BJ (cell line): ENCODE results near the gene EID3. TPM values are rescaled to one million over a fixed set of nuclear protein-coding genes. Genes with fewer than 3 reads are reported as not detected.

Source experiments
- CTCF ChIA-PET: fragments of 350-600 bp; formaldehyde crosslinking; extraction: SDS; loops from one replicate; lab custom pipeline; 2021; ENCODE audit warnings: antibody characterized with exemption, inconsistent platforms; lab: Yijun Ruan, JAX
- POLR2A ChIA-PET: fragments of 300-600 bp; sonication (Branson Sonifier 250); formaldehyde crosslinking; extraction: SDS; loops from one replicate; lab custom pipeline; 2021; ENCODE audit warnings: antibody characterized with exemption; lab: Charles Lee
- DNase-seq: peaks from one replicate; pipeline ENCODE4 v3.0.0-alpha.2; 2011; ENCODE audit warnings: low read depth
- H3K27me3 ChIP-seq: 2 replicates; pipeline ENCODE4 v1.6.0; 2011; ENCODE audit warnings: low read length; ENCODE audit not compliant: control insufficient read depth, insufficient read depth
- H3K36me3 ChIP-seq: 2 replicates; pipeline ENCODE4 v1.5.1; 2011; ENCODE audit warnings: low read length; ENCODE audit not compliant: control insufficient read depth, insufficient read depth
- H3K4me3 ChIP-seq: 2 replicates; pipeline ENCODE4 v1.5.1; 2011; ENCODE audit warnings: low read depth, mild to moderate bottlenecking, control low read depth, low read length
- polyA plus RNA-seq: library from polyadenylated mRNA; depleted of rRNA; stranded (reverse); fragments of >200 nt; gene quantifications from 2 replicates; pipeline ENCODE4 v1.2.3, GENCODE V29; 2011
- TF ChIP-seq, protein P1 (sequence below): IDR thresholded peaks from 2 replicates; pipeline ENCODE4 v1.5.1; 2011; ENCODE audit warnings: low read depth, mild to moderate bottlenecking, control low read depth, inconsistent platforms, low read length, moderate library complexity; ENCODE audit not compliant: insufficient read depth

The EID3 gene
- polyA plus RNA-seq, 1 experiment = 2.0 TPM

DNA sequence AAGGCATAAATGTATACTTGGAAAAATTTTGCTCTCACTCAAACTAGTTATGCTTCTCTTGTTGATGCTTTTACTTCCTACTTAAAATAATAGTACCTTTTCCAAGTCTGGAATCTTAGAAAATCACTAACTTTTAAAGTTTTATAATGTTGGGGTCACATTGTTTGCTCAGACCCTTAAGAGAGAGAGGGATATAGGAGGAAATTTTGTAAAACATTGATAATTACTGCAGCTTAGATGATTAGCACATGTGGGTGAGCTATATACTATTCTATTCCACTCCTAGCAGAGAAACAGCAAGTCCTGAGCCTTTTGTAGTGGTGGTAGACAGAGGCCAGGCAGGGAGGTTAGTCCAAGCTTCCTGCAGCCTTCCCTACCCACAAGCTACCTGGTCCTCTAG lies 13.4 kb downstream of the EID3 start:
- Histone ChIP-seq H3K4me3 (no peak overlapping the region), H3K36me3 (peaks cover 23% of the 10 kb centered on the region), H3K27me3 (no peaks in the 10 kb centered on the region)
- ChIA-PET POLR2A (no interaction called here), CTCF (no interaction called here)
- no peak for DNase-seq
- TF ChIP-seq, protein P1, sequence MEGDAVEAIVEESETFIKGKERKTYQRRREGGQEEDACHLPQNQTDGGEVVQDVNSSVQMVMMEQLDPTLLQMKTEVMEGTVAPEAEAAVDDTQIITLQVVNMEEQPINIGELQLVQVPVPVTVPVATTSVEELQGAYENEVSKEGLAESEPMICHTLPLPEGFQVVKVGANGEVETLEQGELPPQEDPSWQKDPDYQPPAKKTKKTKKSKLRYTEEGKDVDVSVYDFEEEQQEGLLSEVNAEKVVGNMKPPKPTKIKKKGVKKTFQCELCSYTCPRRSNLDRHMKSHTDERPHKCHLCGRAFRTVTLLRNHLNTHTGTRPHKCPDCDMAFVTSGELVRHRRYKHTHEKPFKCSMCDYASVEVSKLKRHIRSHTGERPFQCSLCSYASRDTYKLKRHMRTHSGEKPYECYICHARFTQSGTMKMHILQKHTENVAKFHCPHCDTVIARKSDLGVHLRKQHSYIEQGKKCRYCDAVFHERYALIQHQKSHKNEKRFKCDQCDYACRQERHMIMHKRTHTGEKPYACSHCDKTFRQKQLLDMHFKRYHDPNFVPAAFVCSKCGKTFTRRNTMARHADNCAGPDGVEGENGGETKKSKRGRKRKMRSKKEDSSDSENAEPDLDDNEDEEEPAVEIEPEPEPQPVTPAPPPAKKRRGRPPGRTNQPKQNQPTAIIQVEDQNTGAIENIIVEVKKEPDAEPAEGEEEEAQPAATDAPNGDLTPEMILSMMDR = no peak

DNA sequence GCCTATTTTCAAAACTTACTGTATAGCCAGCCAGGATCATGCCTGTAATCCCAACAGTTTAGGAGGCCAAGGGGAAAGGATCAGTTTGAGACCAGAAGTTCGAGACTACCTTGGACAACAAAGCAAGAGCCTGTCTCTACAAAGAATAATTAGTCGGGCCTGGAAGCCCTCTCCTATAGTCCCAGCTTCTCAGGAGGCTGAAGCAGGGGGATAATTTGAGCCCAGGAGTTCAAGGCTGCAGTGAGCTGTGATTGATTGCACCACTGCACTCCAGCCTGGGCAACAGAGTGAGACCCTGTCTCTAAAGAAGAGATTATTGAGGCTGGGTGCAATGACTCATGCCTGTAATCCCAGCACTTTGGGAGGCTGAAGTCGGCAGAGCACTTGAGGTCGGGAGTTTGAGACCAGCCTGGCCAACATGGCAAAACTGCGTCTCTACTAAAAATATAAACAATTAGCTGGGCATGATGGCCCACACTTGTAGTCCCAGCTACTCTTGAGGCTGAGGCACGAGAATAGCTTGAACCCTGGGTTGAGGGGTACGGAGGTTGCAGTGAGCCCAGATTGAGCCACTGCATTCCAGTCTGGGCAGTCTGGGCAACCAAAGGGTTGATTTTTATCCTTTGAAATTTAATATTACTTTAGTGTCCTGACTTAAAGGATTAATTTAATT lies 14.1 kb downstream of the EID3 start:
- DNase-seq = no peak
- TF ChIP-seq, protein P1 = no peak
- H3K27me3 ChIP-seq = no peaks in the 10 kb centered on the region
- POLR2A ChIA-PET = no interaction called here
- CTCF ChIA-PET = interaction anchor here (1.3 kb wide), 1 partner anchor 16 kb away, joined by 3 read pairs; no protein-coding TSS in a partner anchor
- H3K4me3 ChIP-seq = no peak overlapping the region
- peaks cover 25% of the 10 kb centered on the region for H3K36me3 ChIP-seq

DNA sequence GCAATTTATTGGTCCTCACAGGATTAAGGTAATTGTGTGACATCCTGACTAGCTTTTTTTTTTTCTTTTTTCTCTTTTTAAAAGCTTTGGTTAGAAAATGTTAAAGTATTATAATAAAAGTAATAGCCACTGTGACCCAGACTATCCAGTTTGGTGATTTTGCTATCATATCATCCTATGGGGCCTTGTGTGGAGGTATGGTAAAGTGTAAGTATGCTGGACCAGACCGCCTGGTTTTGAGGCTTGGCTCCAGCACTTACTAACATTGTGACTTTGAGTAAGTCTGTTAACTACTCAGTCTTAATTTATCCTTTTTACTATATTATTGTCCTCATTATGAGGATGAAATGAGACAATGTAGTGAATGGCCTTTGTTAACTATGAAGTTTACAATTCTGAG lies 15.5 kb downstream of the EID3 start:
- TF ChIP-seq, protein P1 = no peak
- Histone ChIP-seq H3K27me3 (no peaks in the 10 kb centered on the region), H3K36me3 (peaks cover 21% of the 10 kb centered on the region), H3K4me3 (no peak overlapping the region)
- ChIA-PET CTCF (no interaction called here), POLR2A (no interaction called here)
- no peak for DNase-seq

DNA sequence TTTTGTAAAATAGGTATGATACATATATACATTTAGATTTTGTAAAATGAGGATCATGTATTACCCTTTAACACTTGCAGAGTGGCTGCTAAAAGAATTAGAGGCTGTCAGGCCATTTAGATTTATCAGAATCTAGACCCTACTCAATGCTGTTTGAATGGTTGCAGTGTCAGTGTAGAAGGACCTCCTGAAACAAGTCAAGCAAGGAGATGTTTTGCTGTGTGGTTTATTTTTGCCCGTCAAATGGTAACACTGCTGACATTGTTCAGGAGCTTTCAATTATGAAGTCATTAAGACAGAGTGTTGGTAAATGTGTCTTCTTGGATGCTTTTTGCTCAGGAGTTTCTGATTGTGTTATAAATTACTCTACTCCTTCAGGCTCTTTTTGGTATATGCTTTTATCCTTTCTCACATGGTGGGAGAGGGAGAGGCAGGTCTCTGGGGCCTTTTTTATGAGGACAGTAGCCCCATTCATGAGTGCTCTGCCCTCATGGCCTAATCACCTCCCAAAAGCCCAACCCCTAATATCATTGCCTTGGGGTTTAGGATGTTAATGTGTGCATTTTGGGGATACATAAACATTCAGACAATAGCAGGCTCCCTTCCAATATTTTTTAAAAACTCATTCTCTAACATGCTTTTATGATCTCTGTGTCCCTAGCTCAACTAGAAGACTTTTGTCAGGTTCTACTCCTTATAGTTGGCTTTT lies 16.5 kb downstream of the EID3 start:
- H3K4me3 ChIP-seq = no peak overlapping the region
- TF ChIP-seq, protein P1 = no peak
- H3K27me3 ChIP-seq = no peaks in the 10 kb centered on the region
- ChIA-PET CTCF (no interaction called here), POLR2A (interaction anchor here (0.6 kb wide), 1 partner anchor 19 kb away, joined by 4 read pairs; no protein-coding TSS in a partner anchor)
- H3K36me3 ChIP-seq = peaks cover 19% of the 10 kb centered on the region
- DNase-seq = no peak

DNA sequence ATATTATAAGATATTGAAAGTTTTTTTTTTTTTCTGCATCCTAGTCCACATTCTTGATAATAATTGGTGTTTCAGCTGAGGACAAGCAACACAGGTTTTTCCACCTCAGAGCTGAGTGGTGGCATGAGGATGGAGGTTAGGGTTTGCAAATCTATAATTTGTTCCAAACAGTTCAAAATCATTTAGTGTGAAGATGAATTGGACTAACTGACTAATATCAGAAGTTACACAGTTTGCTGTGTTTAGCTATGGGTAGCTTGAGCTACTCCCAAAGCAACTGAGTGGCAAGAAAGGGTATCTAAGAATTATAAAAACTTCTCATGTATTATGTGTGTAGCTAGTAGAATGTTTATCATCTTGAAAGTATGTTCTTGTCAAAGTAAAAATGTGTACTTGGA lies 17.1 kb downstream of the EID3 start:
- ChIA-PET CTCF (no interaction called here), POLR2A (interaction anchor here (0.6 kb wide), 2 partner anchors 19 to 101 kb away, joined by 4 read pairs; no protein-coding TSS in a partner anchor)
- TF ChIP-seq, protein P1 = no peak
- no peaks in the 10 kb centered on the region for H3K27me3 ChIP-seq
- no peak overlapping the region for H3K4me3 ChIP-seq
- peaks cover 19% of the 10 kb centered on the region for H3K36me3 ChIP-seq
- no peak for DNase-seq
